Epithelial cell of prostate (primary cell): ENCODE data around the gene TMEM106C.

ENCODE experiments used
- DNase-seq: peaks from one replicate; pipeline ENCODE4 v3.0.0-alpha.2; 2011; ENCODE audit warnings: low read depth, low spot score
- H3K27ac ChIP-seq: fragments of 450-650 bp; 2 replicates; pipeline ENCODE4 v1.5.1; 2017; ENCODE audit warnings: mild to moderate bottlenecking

TMEM106C gene

DNA sequence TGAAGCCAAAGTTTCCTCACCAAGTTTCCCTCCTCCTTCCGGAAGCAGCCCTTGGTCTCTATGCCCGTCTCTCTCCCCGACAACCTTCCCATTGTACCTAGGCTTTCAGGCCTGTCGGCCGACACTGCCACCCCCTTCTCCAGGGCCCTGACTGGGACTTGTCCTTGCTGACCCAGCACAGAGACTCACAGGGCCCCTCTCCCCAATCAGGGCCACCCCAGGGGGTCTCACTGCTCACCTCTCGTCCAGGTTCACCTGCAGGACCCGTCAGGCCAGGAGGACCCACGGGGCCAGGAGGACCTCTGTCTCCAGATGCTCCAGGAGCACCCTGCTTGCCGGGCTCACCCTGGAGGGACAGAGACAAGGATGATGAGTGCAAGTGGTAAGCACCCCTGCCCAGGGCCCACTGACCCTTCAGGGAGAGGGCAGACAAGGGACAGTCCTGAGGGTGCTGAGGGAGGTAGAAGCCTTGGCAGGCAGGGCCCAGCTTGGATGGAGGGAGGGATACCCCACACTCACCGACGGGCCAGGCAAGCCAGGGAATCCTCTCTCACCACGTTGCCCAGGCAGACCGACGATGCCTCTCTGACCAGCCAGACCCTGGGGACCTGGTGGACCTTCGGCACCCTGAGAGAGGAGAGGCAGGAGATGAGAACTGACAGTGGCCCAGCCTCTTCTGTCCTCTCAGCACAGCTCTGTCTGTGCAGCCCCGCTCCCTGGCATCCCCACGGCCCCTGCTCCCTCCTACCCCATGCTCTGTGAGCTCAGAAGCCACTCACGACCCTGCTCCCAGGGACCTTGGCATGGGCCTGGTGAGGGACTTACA, 14.6 kb downstream of the TMEM106C start:
- no peak overlapping the region for H3K27ac ChIP-seq
- DNase-seq, result no peak

DNA sequence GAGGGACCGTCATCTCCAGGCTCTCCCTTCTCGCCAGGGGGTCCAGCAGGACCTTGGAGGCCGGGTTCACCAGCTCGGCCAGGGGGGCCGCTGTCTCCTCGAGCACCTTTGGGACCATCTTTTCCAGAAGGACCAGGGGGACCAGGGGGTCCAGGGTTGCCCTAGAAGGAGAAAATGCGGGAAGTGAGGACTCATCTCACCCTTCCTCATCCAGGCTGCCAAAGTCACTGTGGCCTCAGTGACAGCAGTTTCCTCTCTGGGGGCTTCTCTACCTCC, 15.1 kb downstream of the TMEM106C start:
- H3K27ac ChIP-seq, result no peak overlapping the region
- DNase-seq, result no peak

DNA sequence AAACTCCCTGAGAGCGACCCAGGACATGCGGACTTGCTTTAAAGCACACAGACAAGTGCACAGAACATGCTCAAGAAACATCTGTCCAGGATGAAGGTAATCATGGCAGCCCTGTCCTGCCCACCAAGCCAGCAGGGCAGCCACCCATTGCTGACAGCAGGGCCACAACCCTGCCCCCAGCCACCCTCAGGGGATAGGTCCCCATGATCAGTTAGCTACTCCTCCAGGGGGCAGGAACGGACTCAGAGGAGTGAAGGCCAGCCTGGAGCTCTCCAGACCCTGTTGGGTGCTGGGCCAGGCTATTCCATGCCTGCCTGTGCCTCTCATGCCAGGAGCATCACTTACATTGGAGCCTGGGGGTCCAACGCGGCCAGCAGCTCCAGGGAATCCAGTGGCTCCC, 15.8 kb downstream of the TMEM106C start:
- no peak for DNase-seq
- no peak overlapping the region for H3K27ac ChIP-seq

DNA sequence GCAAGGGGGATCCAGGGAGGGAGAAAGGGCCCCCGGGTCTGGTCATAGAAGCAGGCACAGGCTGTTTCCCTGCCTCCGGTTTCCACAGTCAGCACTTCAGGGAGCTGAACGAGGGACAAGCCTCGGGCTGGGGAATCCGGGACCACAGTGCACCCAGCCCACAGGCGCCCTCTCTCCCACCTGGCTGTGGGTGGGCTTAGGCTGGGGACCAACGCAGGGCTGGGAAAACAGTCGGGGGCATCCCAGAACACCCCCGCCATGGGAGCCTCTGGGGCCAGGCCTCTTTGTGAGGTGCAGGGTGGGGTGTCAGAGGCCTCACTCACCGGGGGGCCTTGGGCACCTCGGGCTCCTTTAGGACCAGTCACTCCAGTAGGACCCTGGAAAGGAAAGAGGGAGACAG, 16.3 kb downstream of the TMEM106C start:
- no peak overlapping the region for H3K27ac ChIP-seq
- no peak for DNase-seq

DNA sequence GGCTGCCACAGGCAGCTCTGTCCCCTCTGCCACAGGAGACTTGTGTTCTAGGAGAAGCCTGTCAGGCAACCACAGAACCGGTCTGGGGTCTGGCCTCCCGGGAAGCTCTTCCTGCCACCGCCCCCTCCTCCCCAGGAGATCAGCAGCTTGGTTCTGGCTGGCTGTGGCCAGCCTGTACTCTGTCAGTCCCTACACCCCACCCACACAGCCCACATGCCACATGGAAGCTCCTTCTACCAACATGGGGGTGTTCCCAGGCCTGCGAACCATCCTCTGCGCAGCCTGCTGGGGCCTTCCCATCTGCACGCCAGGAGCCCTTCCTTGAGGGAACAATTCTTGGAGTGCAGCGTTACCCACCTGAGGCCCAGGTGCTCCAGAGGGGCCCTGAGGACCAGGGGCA, 16.8 kb downstream of the TMEM106C start:
- no peak for DNase-seq
- no peak overlapping the region for H3K27ac ChIP-seq

GRCh38 chr12:47980779-47981495, 17.5 kb downstream of the TMEM106C start:
- H3K27ac ChIP-seq, result no peak overlapping the region
- no peak for DNase-seq

GRCh38 chr12:47981496-47982260, 18.3 kb downstream of the TMEM106C start:
- H3K27ac ChIP-seq, result no peak overlapping the region

GRCh38 chr12:47982311-47982710, 18.9 kb downstream of the TMEM106C start:
- no peak for DNase-seq
- no peak overlapping the region for H3K27ac ChIP-seq

More at GRCh38 chr12:47981496-47982260, 18.3 kb downstream of the TMEM106C start:
- no peak for DNase-seq

DNA sequence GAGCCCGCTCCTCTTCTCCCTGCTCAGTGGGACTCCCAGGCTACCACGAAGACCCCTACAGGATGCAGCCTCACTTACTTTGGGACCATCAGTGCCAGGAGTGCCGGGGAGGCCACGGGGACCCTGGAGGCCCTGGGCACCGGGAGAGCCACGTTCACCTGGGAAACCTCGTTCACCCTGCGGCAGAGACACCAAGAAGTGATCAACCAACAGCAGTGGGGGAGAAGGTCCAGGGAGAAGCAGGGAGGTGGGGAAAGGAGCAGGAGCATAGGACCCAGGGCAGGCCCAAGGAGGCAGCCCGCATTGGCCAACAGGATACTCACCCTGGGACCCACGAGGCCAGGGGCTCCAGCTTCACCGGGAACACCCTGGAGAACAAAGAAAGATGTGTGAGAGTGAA, 19.4 kb downstream of the TMEM106C start:
- no peak overlapping the region for H3K27ac ChIP-seq
- no peak for DNase-seq

- H3K27ac ChIP-seq, result no peak overlapping the region
- DNase-seq, result no peak
Measured at GRCh38 chr12:47983541-47984115, 20.2 kb downstream of the TMEM106C start.

GRCh38 chr12:47984331-47984801, 21.0 kb downstream of the TMEM106C start:
- no peak for DNase-seq
- no peak overlapping the region for H3K27ac ChIP-seq

GRCh38 chr12:47985596-47986290, 22.3 kb downstream of the TMEM106C start:
- H3K27ac ChIP-seq, result no peak overlapping the region
- no peak for DNase-seq

GRCh38 chr12:47986291-47986660, 22.9 kb downstream of the TMEM106C start:
- H3K27ac ChIP-seq, result no peak overlapping the region
- DNase-seq, result no peak

DNA sequence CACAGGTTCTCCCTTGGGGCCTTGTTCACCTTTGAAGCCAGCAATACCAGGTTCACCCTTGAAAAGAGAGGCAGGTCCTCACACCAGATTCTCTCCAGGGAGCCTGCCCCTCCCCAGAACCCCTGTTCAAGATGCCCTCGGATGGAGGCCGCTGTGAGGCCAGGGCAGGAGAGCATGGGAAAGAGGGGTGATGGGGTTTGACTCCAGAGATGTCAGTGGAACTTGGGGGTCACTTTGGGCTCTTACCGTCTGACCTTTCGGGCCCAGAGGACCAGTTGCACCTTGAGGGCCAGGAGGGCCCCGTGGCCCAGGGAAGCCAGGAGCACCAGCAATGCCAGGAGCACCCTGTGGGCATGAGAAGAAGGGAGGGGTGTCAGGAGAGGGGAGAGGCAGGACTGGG, 23.4 kb downstream of the TMEM106C start:
- DNase-seq, result no peak
- no peak overlapping the region for H3K27ac ChIP-seq

- H3K27ac ChIP-seq, result no peak overlapping the region
- DNase-seq, result no peak
Measured at GRCh38 chr12:47987411-47988072, 24.1 kb downstream of the TMEM106C start.

GRCh38 chr12:47988073-47989022, 25.0 kb downstream of the TMEM106C start:
- no peak overlapping the region for H3K27ac ChIP-seq
- no peak for DNase-seq

DNA sequence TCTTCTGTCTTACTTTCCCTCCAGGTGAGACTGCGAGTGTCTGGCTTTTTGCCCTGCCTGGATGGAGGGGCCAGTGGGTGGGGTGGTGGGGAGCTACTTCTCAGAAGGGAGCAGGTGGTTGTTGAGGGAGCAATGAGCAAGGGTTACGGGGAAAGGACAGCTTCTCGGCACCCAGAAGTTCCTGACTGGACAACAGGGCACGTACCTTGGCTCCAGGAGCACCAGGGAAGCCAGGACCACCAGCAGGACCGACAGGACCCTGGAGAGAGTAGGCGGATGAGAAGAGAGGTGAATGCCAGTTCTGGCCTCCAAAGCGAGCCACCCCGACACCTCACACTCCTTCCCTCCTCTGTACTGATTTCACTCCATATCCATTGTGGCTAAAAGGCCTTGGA, 25.6 kb downstream of the TMEM106C start:
- no peak for DNase-seq
- no peak overlapping the region for H3K27ac ChIP-seq

DNA sequence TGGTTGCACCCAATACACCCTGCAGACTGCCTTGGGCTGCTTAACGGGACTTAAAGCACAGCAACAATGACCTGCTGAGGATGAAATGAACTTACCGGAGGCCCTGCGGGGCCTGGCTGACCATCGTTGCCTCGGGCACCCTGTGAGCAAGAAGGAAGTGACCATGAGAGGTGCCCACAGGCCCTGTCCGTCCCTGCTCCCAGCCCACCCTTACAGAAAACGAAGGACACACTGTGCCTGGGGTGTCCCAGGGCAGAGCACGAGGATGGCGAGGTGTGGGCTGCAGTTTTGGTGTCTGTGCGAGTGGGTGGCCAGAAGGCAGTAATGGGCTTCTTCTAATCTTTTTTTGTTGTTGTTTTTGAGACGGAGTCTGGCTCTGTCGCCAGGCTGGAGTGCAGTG, 26.3 kb downstream of the TMEM106C start:
- no peak for DNase-seq
- no peak overlapping the region for H3K27ac ChIP-seq
